H1 (cell line): ENCODE measurements around the gene C1D. TPM values are rescaled to one million over a fixed set of nuclear protein-coding genes. Genes with fewer than 3 reads are reported as not detected.

Experiments
- CTCF ChIA-PET: fragments of 300-600 bp; sonication (Branson Sonifier 250); formaldehyde crosslinking; loops from one replicate; lab custom pipeline; 2021; ENCODE audit not compliant: partially characterized antibody; lab: Charles Lee
- POLR2A ChIA-PET: fragments of 300-600 bp; sonication (Branson Sonifier 250); formaldehyde crosslinking; loops from one replicate; lab custom pipeline; 2021; ENCODE audit warnings: inconsistent platforms; ENCODE audit not compliant: partially characterized antibody; lab: Charles Lee
- DNase-seq, 2 experiments: peaks; one replicate each; pipeline versions ENCODE4 v3.0.0 to v3.0.0-alpha.2; 2010 to 2022; ENCODE audit warnings: low spot score in 2 of 2, low read depth in 1 of 2, mixed read lengths in 1 of 2
- FAIRE-seq: peaks from 2 replicates; lab custom pipeline; 2011; peaks lifted over from hg19 to GRCh38; lab: Jason Lieb, UNC
- H2AFZ ChIP-seq: 2 replicates; pipeline ENCODE4 v1.8.1; 2012; ENCODE audit warnings: low read length, inconsistent platforms
- H2AK5ac ChIP-seq: 2 replicates; pipeline ENCODE4 v1.6.1; 2013; ENCODE audit warnings: low read depth, low read length
- H2BK120ac ChIP-seq: replicated peaks from 2 replicates; pipeline ENCODE3; 2013; ENCODE audit warnings: low read depth, low read length, inconsistent platforms
- H2BK12ac ChIP-seq: 2 replicates; pipeline ENCODE4 v1.6.1; 2013; ENCODE audit warnings: low read depth, low read length
- H2BK15ac ChIP-seq: 2 replicates; pipeline ENCODE4 v1.6.1; 2013; ENCODE audit warnings: low read length
- H2BK20ac ChIP-seq: 2 replicates; pipeline ENCODE4 v1.6.1; 2013; ENCODE audit warnings: low read length
- H2BK5ac ChIP-seq: 2 replicates; pipeline ENCODE4 v1.6.1; 2013; ENCODE audit warnings: low read depth, low read length
- H3K14ac ChIP-seq: 2 replicates; pipeline ENCODE4 v1.6.1; 2013; ENCODE audit warnings: inconsistent platforms; ENCODE audit not compliant: insufficient read length
- H3K18ac ChIP-seq: 2 replicates; pipeline ENCODE4 v1.6.1; 2013; ENCODE audit warnings: low read length; ENCODE audit errors: extremely low read depth
- H3K23ac ChIP-seq: 2 replicates; pipeline ENCODE4 v1.6.1; 2013; ENCODE audit warnings: inconsistent platforms; ENCODE audit not compliant: insufficient read length
- H3K23me2 ChIP-seq: 2 replicates; pipeline ENCODE4 v1.6.1; 2013; ENCODE audit warnings: low read depth, low read length
- H3K27ac ChIP-seq: 2 replicates; pipeline ENCODE4 v1.6.1; 2011; ENCODE audit warnings: low read depth, low read length, inconsistent platforms
- H3K27me3 ChIP-seq, 4 experiments: replicated peaks in 1 of 4; 1 replicate in 1 of 4; 2 replicates in 3 of 4; pipeline versions ENCODE4 v1.6.1 to v1.8.1; 2011 to 2013; ENCODE audit warnings: low read length in 3 of 4, mild to moderate bottlenecking in 3 of 4, inconsistent platforms in 2 of 4, mixed read lengths in 2 of 4, moderate library complexity in 1 of 4; ENCODE audit not compliant: control insufficient read depth in 3 of 4, insufficient read depth in 3 of 4; ENCODE audit errors: extremely low read depth in 1 of 4
- H3K36me3 ChIP-seq, 4 experiments: 2 replicates each; pipeline versions ENCODE4 v1.6.1 to v1.8.1; 2011 to 2013; ENCODE audit warnings: mild to moderate bottlenecking in 4 of 4, low read length in 3 of 4, moderate library complexity in 2 of 4, control low read depth in 1 of 4, inconsistent platforms in 1 of 4; ENCODE audit not compliant: insufficient read depth in 4 of 4, control insufficient read depth in 2 of 4
- H3K4ac ChIP-seq: replicated peaks from 2 replicates; pipeline ENCODE3; 2013; ENCODE audit warnings: low read length, low read depth, mixed read lengths, inconsistent platforms; ENCODE audit not compliant: insufficient read length
- H3K4me1 ChIP-seq, 4 experiments: replicated peaks in 1 of 4; 1 replicate in 1 of 4; 2 replicates in 3 of 4; pipeline versions ENCODE4 v1.6.1 to v1.8.1; 2011 to 2013; ENCODE audit warnings: low read length in 3 of 4, inconsistent platforms in 2 of 4, mixed read lengths in 1 of 4; ENCODE audit not compliant: insufficient read depth in 4 of 4, control insufficient read depth in 3 of 4
- H3K4me2 ChIP-seq, 2 experiments: 2 replicates each; pipeline versions ENCODE4 v1.6.1 to v1.8.1; 2011 to 2013; ENCODE audit warnings: low read depth in 2 of 2, low read length in 2 of 2, control low read depth in 1 of 2, inconsistent platforms in 1 of 2, mild to moderate bottlenecking in 1 of 2; ENCODE audit not compliant: insufficient read depth in 1 of 2
- H3K4me3 ChIP-seq, 4 experiments: fragments of 200-600, 300-600 bp in 1 of 4; sonication (generic), shearing (Covaris generic), sonication (Bioruptor Twin) in 1 of 4; 2 replicates each; pipeline versions ENCODE4 v1.5.1 to v1.8.1; 2011 to 2016; ENCODE audit warnings: low read length in 4 of 4, low read depth in 3 of 4, control low read depth in 2 of 4, inconsistent platforms in 2 of 4, mild to moderate bottlenecking in 2 of 4, mixed read lengths in 1 of 4, moderate library complexity in 1 of 4; ENCODE audit not compliant: insufficient read depth in 2 of 4; ENCODE audit errors: extremely low read depth in 1 of 4
- H3K56ac ChIP-seq: replicated peaks from 2 replicates; pipeline ENCODE3; 2013; ENCODE audit warnings: low read depth, mild to moderate bottlenecking, mixed read lengths, low read length, inconsistent platforms; ENCODE audit not compliant: insufficient read length
- H3K79me1 ChIP-seq: 2 replicates; pipeline ENCODE4 v1.6.1; 2013; ENCODE audit warnings: low read depth, low read length, control low read depth
- H3K79me2 ChIP-seq, 2 experiments: 2 replicates each; pipeline versions ENCODE4 v1.6.1 to v1.8.1; 2012 to 2013; ENCODE audit warnings: low read length in 2 of 2, mild to moderate bottlenecking in 2 of 2, inconsistent platforms in 1 of 2; ENCODE audit not compliant: insufficient read depth in 2 of 2, control insufficient read depth in 1 of 2
- H3K9ac ChIP-seq, 4 experiments: replicated peaks in 1 of 4; 1 replicate in 1 of 4; 2 replicates in 3 of 4; pipeline versions ENCODE4 v1.6.1 to v1.8.1; 2011 to 2013; ENCODE audit warnings: low read depth in 3 of 4, low read length in 3 of 4, control low read depth in 2 of 4, mild to moderate bottlenecking in 2 of 4, moderate library complexity in 2 of 4, inconsistent platforms in 1 of 4; ENCODE audit errors: extremely low read depth in 1 of 4
- H3K9me3 ChIP-seq, 2 experiments: 2 replicates each; pipeline versions ENCODE4 v1.6.1 to v1.8.1; 2012 to 2013; ENCODE audit warnings: mild to moderate bottlenecking in 2 of 2, moderate library complexity in 2 of 2, control low read depth in 1 of 2, inconsistent platforms in 1 of 2, low read depth in 1 of 2, low read length in 1 of 2, mixed read lengths in 1 of 2; ENCODE audit not compliant: insufficient read depth in 2 of 2
- H4K20me1 ChIP-seq, 2 experiments: replicated peaks in 1 of 2; 2 replicates each; pipeline versions ENCODE3 to v1.8.1; 2011 to 2013; ENCODE audit warnings: inconsistent platforms in 2 of 2, low read length in 2 of 2, mild to moderate bottlenecking in 1 of 2; ENCODE audit not compliant: insufficient read depth in 2 of 2, control insufficient read depth in 1 of 2
- H4K5ac ChIP-seq: 2 replicates; pipeline ENCODE4 v1.6.1; 2013; ENCODE audit warnings: low read length, low read depth, mixed read lengths, inconsistent platforms; ENCODE audit not compliant: insufficient read length
- H4K8ac ChIP-seq: 2 replicates; pipeline ENCODE4 v1.8.0; 2013; ENCODE audit warnings: mild to moderate bottlenecking, moderate library complexity, low read length, inconsistent platforms; ENCODE audit not compliant: insufficient read depth; ENCODE audit errors: extremely low read depth
- H4K91ac ChIP-seq: replicated peaks from 2 replicates; pipeline ENCODE3; 2013; ENCODE audit warnings: low read length, mixed read lengths, inconsistent platforms; ENCODE audit not compliant: insufficient read length
- ASH2L ChIP-seq: fragments of 200-600, 300-600 bp; sonication (generic); IDR thresholded peaks from one replicate; pipeline ENCODE4 v1.7.1; 2017; ENCODE audit warnings: low read length
- BACH1 ChIP-seq: IDR thresholded peaks from 2 replicates; pipeline ENCODE4 v1.6.1; 2012; ENCODE audit warnings: low read length, improper control_type of control experiment
- EP300 ChIP-seq, 2 experiments: IDR thresholded peaks; 1 replicate in 1 of 2; 2 replicates in 1 of 2; pipeline ENCODE4 v1.6.1; 2011 to 2012; ENCODE audit warnings: low read depth in 2 of 2, low read length in 2 of 2, mild to moderate bottlenecking in 2 of 2, borderline replicate concordance in 1 of 2, inconsistent platforms in 1 of 2, moderate library complexity in 1 of 2
- TEAD4 ChIP-seq: IDR thresholded peaks from 2 replicates; pipeline ENCODE4 v1.6.1; 2012; ENCODE audit warnings: low read depth, low read length, inconsistent platforms, mixed read lengths
- WGBS, 2 experiments: shearing (Covaris generic) in 1 of 2; methylation state at CpG; one replicate each; pipeline versions ENCODE4 v1.1.6 to v1.1.7; 2013 to 2015; ENCODE audit warnings: low lambda C conversion rate in 2 of 2, mixed read lengths in 2 of 2, inconsistent platforms in 1 of 2, low coverage in 1 of 2, missing lambda C conversion rate in 1 of 2; ENCODE audit not compliant: insufficient replicate concordance in 2 of 2, insufficient coverage in 1 of 2, insufficient read length in 1 of 2; ENCODE audit errors: extremely low coverage in 1 of 2, missing lambda C conversion rate in 1 of 2; 5-methylcytosine and 5-hydroxymethylcytosine counted together
- polyA plus RNA-seq, 7 experiments: library from polyadenylated mRNA; depleted of rRNA in 3 of 7; stranded (reverse) in 5 of 7; unstranded in 2 of 7; fragments of >200 nt in 5 of 7; fragments of 200-250 nt in 2 of 7; gene quantifications; 1 replicate in 5 of 7; 2 replicates in 1 of 7; 4 replicates in 1 of 7; pipeline versions ENCODE4 v1.2.1 to v1.2.3, GENCODE V29; 2011 to 2013; ENCODE audit warnings: missing spikeins in 2 of 7, mixed read lengths in 2 of 7
- total RNA-seq: library from RNA; stranded (reverse); fragmentation: NEBNext Ultra II Directional; extraction: Animal tissue kit (Norgen Biotek cat#: 25700); gene quantifications from 2 replicates; pipeline ENCODE4 v1.2.1, GENCODE V29; 2021

The C1D gene
- total and polyA plus RNA-seq, 2 of the 8 experiments (the other 6 are each of a cell fraction or from before 2014, with no cell fraction given) = 17.5 to 24.1 TPM

DNA sequence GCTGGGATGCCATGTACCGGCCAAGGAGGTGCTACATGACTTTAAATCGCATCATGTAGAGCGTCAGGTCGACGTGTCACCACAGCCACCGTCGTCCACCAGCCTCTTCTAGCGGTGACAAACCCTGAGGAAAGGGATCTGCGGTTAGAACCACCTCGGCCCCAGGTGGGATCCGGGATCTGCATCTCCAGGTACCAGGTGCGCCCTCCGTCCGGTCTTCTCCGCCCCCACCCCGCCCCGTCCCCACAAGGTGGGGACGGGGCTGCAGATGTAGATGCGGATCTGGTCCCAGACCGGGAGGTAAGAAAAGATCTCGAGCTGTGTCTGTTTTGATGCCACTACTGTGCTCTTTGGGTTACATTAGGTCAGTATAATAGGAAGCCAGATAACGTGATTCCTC, 38.4 kb downstream of the C1D start:
- no peak overlapping the region for H4K8ac ChIP-seq
- no peak overlapping the region for H3K56ac ChIP-seq
- POLR2A ChIA-PET = no interaction called here
- CTCF ChIA-PET = interaction anchor here (1.0 kb wide), 1 partner anchor 12 kb away, joined by 3 read pairs; no protein-coding TSS in a partner anchor
- H3K14ac ChIP-seq = no peak overlapping the region
- H3K4me2 ChIP-seq = no peak overlapping the region
- no peak overlapping the region for H2BK5ac ChIP-seq
- no peak overlapping the region for H2AK5ac ChIP-seq
- H3K79me1 ChIP-seq = no peaks in the 10 kb centered on the region
- H3K4me1 ChIP-seq = no peaks in the 10 kb centered on the region
- no peak overlapping the region for H3K18ac ChIP-seq
- no peak overlapping the region for H2BK12ac ChIP-seq
- no peak overlapping the region for H2AFZ ChIP-seq
- no peaks in the 10 kb centered on the region for H3K36me3 ChIP-seq
- H2BK20ac ChIP-seq = no peak overlapping the region
- FAIRE-seq (no peak), DNase-seq (no peak)
- 97% methylated on average over 18 of the region's 22 CpGs; no CpG with 5 or more reads in 1 of the 2 experiments for WGBS, 2 experiments
- H3K79me2 ChIP-seq = no peaks in the 10 kb centered on the region
- no peak overlapping the region for H4K91ac ChIP-seq
- no peaks in the 10 kb centered on the region for H3K23me2 ChIP-seq
- H2BK15ac ChIP-seq = no peak overlapping the region
- H3K27ac ChIP-seq = no peak overlapping the region
- H4K20me1 ChIP-seq = no peaks in the 10 kb centered on the region
- H3K4ac ChIP-seq = no peak overlapping the region
- TF ChIP-seq BACH1 (no peak), EP300 (IDR thresholded peaks at IDR 0.05; ENCODE audit: borderline replicate concordance in 1 of 2, low read depth in 2 of 2, low read length in 2 of 2) (no peak), TEAD4 (no peak), ASH2L (no peak)
- H3K27me3 ChIP-seq = no peaks in the 10 kb centered on the region
- no peak overlapping the region for H3K9ac ChIP-seq
- no peak overlapping the region for H4K5ac ChIP-seq
- H2BK120ac ChIP-seq = no peak overlapping the region
- no peak overlapping the region for H3K4me3 ChIP-seq
- H3K9me3 ChIP-seq = no peaks in the 10 kb centered on the region
- H3K23ac ChIP-seq = no peak overlapping the region
